GM12878 (cell line): ENCODE results near the gene PCCA. TPM values are rescaled to one million over a fixed set of nuclear protein-coding genes. Genes with fewer than 3 reads are reported as not detected.

Experiments used
- ATAC-seq: fragments of 200-7000 bp; cut with Tn5 transposase; 3 replicates; pipeline ENCODE4 v1.9.1; 2020; ENCODE audit warnings: mild to moderate bottlenecking, moderate library complexity
- BruUV-seq: library from RNA; stranded (reverse); fragments of 400-500 nt; replicated peaks from 2 replicates; lab custom pipeline; 2021; lab: Mats Ljungman, UMichigan
- CTCF ChIA-PET: fragments of 300-600 bp; sonication (Branson Sonifier 250); formaldehyde crosslinking; extraction: SDS; loops from one replicate; lab custom pipeline; 2021; ENCODE audit warnings: inconsistent platforms; lab: Yijun Ruan, JAX
- POLR2A ChIA-PET: fragments of 350-600 bp; formaldehyde crosslinking; extraction: SDS; loops from one replicate; lab custom pipeline; 2021; ENCODE audit warnings: inconsistent platforms; lab: Charles Lee
- RAD21 ChIA-PET: fragments of 300-600 bp; sonication (Branson Sonifier 250); formaldehyde crosslinking; loops from one replicate; lab custom pipeline; 2023; ENCODE audit warnings: antibody characterized with exemption; ENCODE audit not compliant: unreplicated experiment; lab: Charles Lee
- SMC1A ChIA-PET: fragments of 300-600 bp; sonication (Branson Sonifier 250); formaldehyde crosslinking; loops from one replicate; lab custom pipeline; 2023; ENCODE audit not compliant: unreplicated experiment, uncharacterized antibody; lab: Charles Lee
- DNase-seq: peaks from one replicate; pipeline ENCODE4 v3.0.0-alpha.2; 2011; ENCODE audit warnings: low read depth, low spot score
- FAIRE-seq: peaks from 3 replicates; lab custom pipeline; 2011; peaks lifted over from hg19 to GRCh38; lab: Jason Lieb, UNC
- H2AFZ ChIP-seq: 2 replicates; pipeline ENCODE4 v1.6.0; 2011; ENCODE audit warnings: low read depth, low read length, control low read depth; ENCODE audit not compliant: control insufficient read depth
- H3K27ac ChIP-seq: 2 replicates; pipeline ENCODE4 v1.5.1; 2011; ENCODE audit warnings: control low read depth; ENCODE audit not compliant: control insufficient read depth, insufficient read depth
- H3K27me3 ChIP-seq, 2 experiments: replicated peaks in 1 of 2; 2 replicates each; pipeline versions ENCODE4 v1.6.0 to v1.6.1; 2011; ENCODE audit warnings: low read length in 1 of 2; ENCODE audit not compliant: control insufficient read depth in 2 of 2, insufficient read depth in 2 of 2
- H3K36me3 ChIP-seq, 2 experiments: 2 replicates each; pipeline ENCODE4 v1.5.1; 2011; ENCODE audit warnings: low read length in 1 of 2; ENCODE audit not compliant: control insufficient read depth in 2 of 2, insufficient read depth in 2 of 2
- H3K4me1 ChIP-seq: 2 replicates; pipeline ENCODE4 v1.6.1; 2011; ENCODE audit warnings: mild to moderate bottlenecking, low read length, moderate library complexity, mixed read lengths; ENCODE audit not compliant: control insufficient read depth, insufficient read depth
- H3K4me2 ChIP-seq: 2 replicates; pipeline ENCODE4 v1.6.0; 2011; ENCODE audit warnings: control low read depth; ENCODE audit not compliant: control insufficient read depth, insufficient read depth
- H3K4me3 ChIP-seq: fragments of 200-600 bp; sonication (generic); 2 replicates; pipeline ENCODE4 v1.5.1; 2016
- H3K79me2 ChIP-seq: 2 replicates; pipeline ENCODE4 v1.6.0; 2011; ENCODE audit warnings: low read length; ENCODE audit not compliant: control insufficient read depth, insufficient read depth
- H3K9ac ChIP-seq: 2 replicates; pipeline ENCODE4 v1.8.0; 2011; ENCODE audit warnings: low read length, control low read depth, mixed read lengths; ENCODE audit not compliant: control insufficient read depth, insufficient read depth
- H3K9me3 ChIP-seq: replicated peaks from 3 replicates; pipeline ENCODE4 v1.5.1; 2011; ENCODE audit warnings: mild to moderate bottlenecking, low read length; ENCODE audit not compliant: control insufficient read depth, insufficient read depth
- H4K20me1 ChIP-seq: 2 replicates; pipeline ENCODE4 v1.6.0; 2011; ENCODE audit not compliant: control insufficient read depth, insufficient read depth
- BCLAF1 ChIP-seq: fragments of 450-650 bp; IDR thresholded peaks from 2 replicates; pipeline ENCODE4 v1.6.1; 2017; ENCODE audit warnings: antibody characterized with exemption, mild to moderate bottlenecking, moderate library complexity
- CBX3 ChIP-seq: fragments of 200-600 bp; sonication (generic); IDR thresholded peaks from 2 replicates; pipeline ENCODE4 v1.6.1; 2016; ENCODE audit warnings: low read depth, borderline replicate concordance
- GATAD2B ChIP-seq: fragments of 450-650 bp; conservative IDR thresholded peaks from 2 replicates; pipeline ENCODE4 v1.6.1; 2017; ENCODE audit warnings: low read depth, mild to moderate bottlenecking, moderate library complexity
- IKZF2 ChIP-seq, 2 experiments: fragments of 450-650 bp; IDR thresholded peaks; 2 replicates each; pipeline ENCODE4 v1.6.1; 2017; ENCODE audit warnings: mild to moderate bottlenecking in 2 of 2, moderate library complexity in 2 of 2
- MTA3 ChIP-seq: IDR thresholded peaks from 2 replicates; pipeline ENCODE4 v1.6.1; 2012; ENCODE audit warnings: low read length, inconsistent platforms, borderline replicate concordance
- RUNX3 ChIP-seq: IDR thresholded peaks from 2 replicates; pipeline ENCODE4 v1.6.1; 2012; ENCODE audit warnings: low read length, inconsistent platforms
- SUPT20H ChIP-seq: IDR thresholded peaks from 2 replicates; pipeline ENCODE4 v1.6.1; 2011; ENCODE audit warnings: low read depth, mild to moderate bottlenecking, low read length, moderate library complexity, borderline replicate concordance; ENCODE audit not compliant: control insufficient read depth
- TAF1 ChIP-seq: IDR thresholded peaks from 2 replicates; pipeline ENCODE4 v1.6.1; 2011; ENCODE audit warnings: mild to moderate bottlenecking, low read depth, low read length, borderline replicate concordance
- TBL1XR1 ChIP-seq: IDR thresholded peaks from 2 replicates; pipeline ENCODE4 v1.6.1; 2012; ENCODE audit warnings: low read depth, low read length, improper control_type of control experiment
- ZZZ3 ChIP-seq: IDR thresholded peaks from 2 replicates; pipeline ENCODE4 v1.6.1; 2011; ENCODE audit warnings: low read depth; ENCODE audit not compliant: control insufficient read depth, insufficient read length
- WGBS: methylation state at CpG from one replicate; pipeline ENCODE4 v1.1.6; 2016; ENCODE audit warnings: low lambda C conversion rate; ENCODE audit not compliant: insufficient replicate concordance, insufficient coverage; ENCODE audit errors: missing lambda C conversion rate; 5-methylcytosine and 5-hydroxymethylcytosine counted together
- in situ Hi-C: fragments of 300-500 bp; cut with MboI; formaldehyde crosslinking; loops from 9 replicates; pipeline ENCODE4 v1.14.3; 2018; ENCODE audit warnings: mixed read lengths
- intact Hi-C: fragments of 100-400 bp; cut with micrococcal nuclease; formaldehyde crosslinking; loops from one replicate; pipeline ENCODE4 v1.14.2; 2022; ENCODE audit not compliant: unreplicated experiment
- polyA plus RNA-seq, 11 experiments: library from polyadenylated mRNA; depleted of rRNA in 4 of 11; unstranded in 6 of 11; stranded (reverse) in 5 of 11; fragments of >200 nt; fragmentation: Nextera tagmentation in 4 of 11; fragmentation: Illumina TruSeq in 1 of 11; extraction: Ambion mirVana in 4 of 11; extraction: Trizol in 1 of 11; gene quantifications; 1 replicate in 1 of 11; 2 replicates in 10 of 11; pipeline versions ENCODE4 v1.2.1 to v1.2.3, GENCODE V29; 2011 to 2016; ENCODE audit warnings: inconsistent platforms in 2 of 11, missing spikeins in 2 of 11, low read depth in 1 of 11
- total RNA-seq, 4 experiments: library from RNA; depleted of rRNA in 3 of 4; stranded (reverse); fragments of >200 nt in 3 of 4; fragmentation: Illumina TruSeq in 1 of 4; extraction: Trizol in 1 of 4; gene quantifications; 2 replicates each; pipeline versions ENCODE4 v1.2.1 to v1.2.3, GENCODE V29; 2013 to 2021

Gene PCCA
- total and polyA plus RNA-seq, 10 of the 15 experiments (the other 5 are each of a cell fraction or from before 2014, with no cell fraction given): 5.9 to 18.2 (median 12.4) TPM

DNA sequence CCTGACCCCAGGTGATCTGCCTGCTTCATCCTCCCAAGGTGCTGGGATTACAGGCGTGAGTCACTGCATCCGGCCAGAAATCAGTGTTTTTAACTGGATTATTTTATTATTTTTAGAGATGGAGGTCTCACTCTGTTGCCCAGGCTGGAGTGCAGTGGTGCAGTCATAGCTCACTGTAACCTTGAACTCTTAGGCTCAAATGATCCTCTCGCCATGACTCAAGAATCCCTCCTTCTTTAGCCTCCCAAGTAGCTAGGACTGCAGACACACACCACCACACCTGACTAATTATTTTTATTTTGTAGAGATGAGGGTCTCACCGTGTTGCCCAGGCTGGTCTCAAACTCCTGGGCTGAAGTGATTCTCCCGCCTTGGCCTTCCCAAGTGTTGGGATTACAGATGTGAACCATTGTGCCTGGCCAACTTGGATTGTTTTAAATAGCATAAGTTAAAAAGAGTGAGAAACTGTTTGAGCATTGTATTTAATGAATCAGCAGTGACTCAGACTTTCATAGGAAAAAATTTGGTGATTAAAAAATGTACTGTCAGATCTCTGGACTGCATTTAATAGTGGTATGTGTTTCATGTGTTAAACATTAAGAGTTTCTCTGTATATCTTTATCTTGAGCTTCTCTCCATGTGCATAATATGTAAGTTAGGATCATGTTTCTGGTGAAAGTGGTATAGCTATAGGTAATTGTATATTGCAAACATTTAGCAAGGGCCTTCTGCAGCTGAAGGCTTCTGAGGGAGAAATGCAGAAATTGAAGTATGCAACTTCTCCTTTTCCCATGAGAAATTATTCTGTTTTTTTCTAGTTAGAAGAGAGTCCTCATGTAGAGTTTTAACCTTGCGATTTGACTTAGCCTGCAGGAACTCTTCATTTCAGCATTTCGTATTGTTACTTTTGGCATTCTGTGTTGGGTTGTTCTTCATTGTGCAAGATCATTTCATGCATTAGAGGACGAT lies 121.2 kb downstream of the PCCA start:
- ChIA-PET SMC1A (no interaction called here), RAD21 (no interaction called here), CTCF (interaction anchor here (1.1 kb wide), 1 partner anchor 12 kb away, joined by 3 read pairs; no protein-coding TSS in a partner anchor), POLR2A (no interaction called here)
- Histone ChIP-seq H3K4me3 (no peak overlapping the region), H3K9ac (no peak overlapping the region), H3K4me1 (no peaks in the 10 kb centered on the region), H2AFZ (no peak overlapping the region), H3K9me3 (no peaks in the 10 kb centered on the region; the same call in 2 of the 3 replicates), H3K27ac (no peak overlapping the region), H3K79me2 (no peaks in the 10 kb centered on the region), H3K4me2 (no peak overlapping the region), H3K36me3 (no peaks in the 10 kb centered on the region), H4K20me1 (no peaks in the 10 kb centered on the region), H3K27me3 (no peaks in the 10 kb centered on the region)
- WGBS: 82% methylated on average over 8 of the region's 8 CpGs
- BruUV-seq: no TSS peak
- no peak for DNase-seq
- TF ChIP-seq ZZZ3 (no peak), GATAD2B (no peak), BCLAF1 (no peak), IKZF2 (IDR thresholded peaks at IDR 0.05) (no peak), TAF1 (no peak), CBX3 (no peak), RUNX3 (no peak), TBL1XR1 (no peak), MTA3 (no peak), SUPT20H (no peak)
- in situ Hi-C loops (no loop called here), intact Hi-C loops (no loop called here)
- FAIRE-seq: no peak
- no peak for ATAC-seq
